BJ (cell line): Measurements from ENCODE around the gene KIAA1755. TPM values are rescaled to one million over a fixed set of nuclear protein-coding genes. Genes with fewer than 3 reads are reported as not detected.

Experiments used
- CTCF ChIA-PET: fragments of 350-600 bp; formaldehyde crosslinking; extraction: SDS; loops from one replicate; lab custom pipeline; 2021; ENCODE audit warnings: antibody characterized with exemption, inconsistent platforms; lab: Yijun Ruan, JAX
- POLR2A ChIA-PET: fragments of 300-600 bp; sonication (Branson Sonifier 250); formaldehyde crosslinking; extraction: SDS; loops from one replicate; lab custom pipeline; 2021; ENCODE audit warnings: antibody characterized with exemption; lab: Charles Lee
- DNase-seq: peaks from one replicate; pipeline ENCODE4 v3.0.0-alpha.2; 2011; ENCODE audit warnings: low read depth
- H3K27me3 ChIP-seq: 2 replicates; pipeline ENCODE4 v1.6.0; 2011; ENCODE audit warnings: low read length; ENCODE audit not compliant: control insufficient read depth, insufficient read depth
- H3K36me3 ChIP-seq: 2 replicates; pipeline ENCODE4 v1.5.1; 2011; ENCODE audit warnings: low read length; ENCODE audit not compliant: control insufficient read depth, insufficient read depth
- H3K4me3 ChIP-seq: 2 replicates; pipeline ENCODE4 v1.5.1; 2011; ENCODE audit warnings: low read depth, mild to moderate bottlenecking, control low read depth, low read length
- polyA plus RNA-seq: library from polyadenylated mRNA; depleted of rRNA; stranded (reverse); fragments of >200 nt; gene quantifications from 2 replicates; pipeline ENCODE4 v1.2.3, GENCODE V29; 2011
- TF ChIP-seq, protein P1 (sequence below): IDR thresholded peaks from 2 replicates; pipeline ENCODE4 v1.5.1; 2011; ENCODE audit warnings: low read depth, mild to moderate bottlenecking, control low read depth, inconsistent platforms, low read length, moderate library complexity; ENCODE audit not compliant: insufficient read depth

The KIAA1755 gene
- polyA plus RNA-seq, 1 experiment = 9.7 TPM

DNA sequence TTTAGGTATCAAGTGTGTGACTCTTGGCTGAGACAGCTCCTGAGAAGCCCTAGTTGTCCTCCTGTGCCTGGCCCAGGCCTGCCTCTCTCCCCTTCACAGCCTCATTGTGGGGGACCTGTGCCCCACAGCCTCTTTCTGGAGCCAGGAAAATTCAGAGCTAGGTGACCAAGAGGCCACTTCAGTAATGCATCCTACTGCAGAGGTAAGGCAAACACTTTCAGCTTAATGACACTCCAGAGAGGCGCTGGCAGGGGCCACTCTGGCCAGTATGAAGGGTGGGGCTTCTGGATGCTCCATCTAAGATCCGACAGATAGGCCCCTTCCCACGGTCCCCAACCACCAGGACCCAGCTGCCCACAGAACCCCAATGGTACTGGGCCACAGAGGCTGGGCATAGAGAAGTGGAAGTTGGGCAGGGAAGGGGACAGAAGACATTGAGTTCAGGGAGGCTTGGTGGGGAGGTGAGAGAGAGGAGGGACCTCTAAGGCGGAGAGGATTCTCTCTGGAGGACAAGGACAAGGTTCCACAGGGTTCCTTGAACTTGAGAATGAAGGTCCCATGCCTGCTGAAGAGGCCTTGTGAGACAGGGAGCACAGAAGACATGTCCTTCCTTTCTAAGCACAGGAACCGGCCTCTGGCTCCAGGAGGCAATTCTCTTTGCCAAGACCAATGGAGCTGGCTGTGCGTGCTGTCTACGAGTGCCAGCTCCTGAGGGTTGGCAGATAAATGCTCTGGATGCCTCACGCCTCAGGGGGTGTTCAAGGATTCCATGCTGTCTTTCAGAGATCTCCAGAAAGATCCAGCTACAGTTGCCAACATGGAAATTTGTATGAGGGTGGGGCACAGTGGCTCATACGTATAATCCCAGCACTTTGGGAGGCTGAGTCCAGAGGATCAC is 49.1 kb downstream of the KIAA1755 start:
- POLR2A ChIA-PET = no interaction called here
- no peak for DNase-seq
- no peaks in the 10 kb centered on the region for H3K36me3 ChIP-seq
- TF ChIP-seq, protein P1, sequence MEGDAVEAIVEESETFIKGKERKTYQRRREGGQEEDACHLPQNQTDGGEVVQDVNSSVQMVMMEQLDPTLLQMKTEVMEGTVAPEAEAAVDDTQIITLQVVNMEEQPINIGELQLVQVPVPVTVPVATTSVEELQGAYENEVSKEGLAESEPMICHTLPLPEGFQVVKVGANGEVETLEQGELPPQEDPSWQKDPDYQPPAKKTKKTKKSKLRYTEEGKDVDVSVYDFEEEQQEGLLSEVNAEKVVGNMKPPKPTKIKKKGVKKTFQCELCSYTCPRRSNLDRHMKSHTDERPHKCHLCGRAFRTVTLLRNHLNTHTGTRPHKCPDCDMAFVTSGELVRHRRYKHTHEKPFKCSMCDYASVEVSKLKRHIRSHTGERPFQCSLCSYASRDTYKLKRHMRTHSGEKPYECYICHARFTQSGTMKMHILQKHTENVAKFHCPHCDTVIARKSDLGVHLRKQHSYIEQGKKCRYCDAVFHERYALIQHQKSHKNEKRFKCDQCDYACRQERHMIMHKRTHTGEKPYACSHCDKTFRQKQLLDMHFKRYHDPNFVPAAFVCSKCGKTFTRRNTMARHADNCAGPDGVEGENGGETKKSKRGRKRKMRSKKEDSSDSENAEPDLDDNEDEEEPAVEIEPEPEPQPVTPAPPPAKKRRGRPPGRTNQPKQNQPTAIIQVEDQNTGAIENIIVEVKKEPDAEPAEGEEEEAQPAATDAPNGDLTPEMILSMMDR = no peak
- H3K27me3 ChIP-seq = no peaks in the 10 kb centered on the region
- H3K4me3 ChIP-seq = no peak overlapping the region
- CTCF ChIA-PET = interaction anchor here (0.5 to 3.4 kb wide), 7 partner anchors 10 to 232 kb away, joined by 3 to 16 read pairs (median 4); no protein-coding TSS in a partner anchor

DNA sequence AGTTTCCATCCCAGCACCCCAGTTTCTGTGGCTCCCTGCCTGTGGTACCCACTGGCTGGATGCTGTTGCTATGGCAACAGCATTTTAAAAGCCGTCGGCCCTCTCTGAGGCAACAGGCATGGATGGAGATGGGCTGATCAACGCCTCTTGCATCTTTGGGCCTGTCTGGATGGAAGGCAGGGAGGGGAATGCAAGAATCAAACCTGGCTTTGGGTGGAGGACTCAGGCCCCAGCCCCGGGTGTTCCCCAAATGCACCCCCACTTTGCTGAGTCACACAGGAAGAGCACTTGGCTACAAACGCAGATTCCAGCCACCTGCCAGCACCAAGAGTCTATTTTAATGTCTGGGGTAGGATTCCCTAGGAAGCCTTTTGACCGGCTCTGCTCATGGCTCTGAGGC is 49.8 kb downstream of the KIAA1755 start:
- CTCF ChIA-PET = interaction anchor here (0.6 to 3.4 kb wide), 3 partner anchors 11 to 231 kb away, joined by 4 to 16 read pairs (median 4); no protein-coding TSS in a partner anchor
- no peak for DNase-seq
- POLR2A ChIA-PET = no interaction called here
- no peaks in the 10 kb centered on the region for H3K27me3 ChIP-seq
- no peaks in the 10 kb centered on the region for H3K36me3 ChIP-seq
- TF ChIP-seq, protein P1 = no peak
- no peak overlapping the region for H3K4me3 ChIP-seq

DNA sequence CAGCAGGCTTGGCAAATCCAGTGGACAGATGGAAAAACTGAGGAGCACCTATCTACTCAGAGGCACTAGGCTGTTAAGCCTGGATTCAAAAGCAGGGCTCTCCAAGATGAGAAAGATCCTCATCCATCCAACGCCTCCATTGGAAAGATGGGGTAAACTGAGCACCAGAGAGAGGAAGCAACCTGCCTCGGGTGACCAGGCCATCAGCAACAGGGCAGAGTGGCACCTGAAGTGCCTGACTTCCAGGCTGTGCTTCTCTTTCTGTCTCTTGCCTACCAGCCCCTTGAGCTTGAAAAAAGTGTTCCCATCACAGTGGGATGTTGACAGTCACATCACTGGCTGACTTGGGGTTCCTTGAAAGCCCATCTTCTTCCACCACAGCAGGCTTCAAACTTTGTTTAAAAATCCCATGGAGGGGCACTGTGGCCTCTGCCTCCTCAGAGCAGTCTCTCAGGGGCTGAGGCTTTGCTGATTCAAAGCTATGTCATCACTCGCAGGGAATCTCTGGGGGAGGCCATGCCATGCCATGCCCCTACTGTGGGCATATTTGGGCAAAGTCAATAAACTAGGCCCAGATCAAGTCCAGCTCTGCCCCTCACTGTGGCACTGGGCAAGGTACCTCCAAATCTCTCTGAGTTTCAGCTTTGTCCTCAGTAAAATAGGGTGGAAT is 50.7 kb downstream of the KIAA1755 start:
- TF ChIP-seq, protein P1 = no peak
- Histone ChIP-seq H3K27me3 (no peaks in the 10 kb centered on the region), H3K4me3 (no peak overlapping the region), H3K36me3 (no peaks in the 10 kb centered on the region)
- CTCF ChIA-PET = interaction anchor here (0.6 to 3.4 kb wide), 3 partner anchors 12 to 147 kb away, joined by 3 to 16 read pairs (median 3); no protein-coding TSS in a partner anchor
- POLR2A ChIA-PET = no interaction called here
- DNase-seq = no peak

DNA sequence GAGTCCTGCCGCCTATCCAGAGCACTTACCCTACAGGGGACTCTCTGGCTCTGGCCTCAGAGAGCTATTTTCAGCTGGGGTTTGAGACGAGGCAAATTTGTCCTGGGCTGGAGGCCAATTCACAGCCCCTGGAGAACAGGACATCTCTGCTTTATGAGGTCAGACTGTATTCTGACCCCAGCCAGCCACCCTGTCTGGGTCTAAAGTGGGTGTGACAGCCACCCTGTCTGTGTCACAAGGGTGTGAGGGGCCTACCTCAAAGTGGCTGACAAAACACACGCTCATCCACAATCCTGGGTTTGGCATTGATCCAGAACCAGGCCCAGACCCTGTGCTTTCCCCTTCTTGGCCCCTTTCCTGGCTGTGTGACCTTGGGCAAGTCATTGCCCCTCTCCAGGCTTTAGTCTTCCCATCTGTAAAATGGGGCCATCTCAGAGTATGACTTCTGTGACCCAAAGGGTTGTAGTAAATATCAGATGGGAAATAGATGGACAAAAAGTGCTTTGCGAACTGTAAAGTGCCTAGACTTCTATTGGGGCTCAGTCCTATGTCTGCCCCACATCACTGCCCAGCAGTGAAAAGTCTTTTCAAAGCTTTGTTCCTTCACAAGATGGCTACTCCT is 51.4 kb downstream of the KIAA1755 start:
- ChIA-PET POLR2A (no interaction called here), CTCF (interaction anchor here (0.6 to 3.4 kb wide), 2 partner anchors 13 to 146 kb away, joined by 3 to 16 read pairs; no protein-coding TSS in a partner anchor)
- no peaks in the 10 kb centered on the region for H3K27me3 ChIP-seq
- H3K36me3 ChIP-seq = no peaks in the 10 kb centered on the region
- H3K4me3 ChIP-seq = no peak overlapping the region
- TF ChIP-seq, protein P1 = no peak
- DNase-seq = no peak
